ENCODE data around the gene RET.

The RET gene

DNA sequence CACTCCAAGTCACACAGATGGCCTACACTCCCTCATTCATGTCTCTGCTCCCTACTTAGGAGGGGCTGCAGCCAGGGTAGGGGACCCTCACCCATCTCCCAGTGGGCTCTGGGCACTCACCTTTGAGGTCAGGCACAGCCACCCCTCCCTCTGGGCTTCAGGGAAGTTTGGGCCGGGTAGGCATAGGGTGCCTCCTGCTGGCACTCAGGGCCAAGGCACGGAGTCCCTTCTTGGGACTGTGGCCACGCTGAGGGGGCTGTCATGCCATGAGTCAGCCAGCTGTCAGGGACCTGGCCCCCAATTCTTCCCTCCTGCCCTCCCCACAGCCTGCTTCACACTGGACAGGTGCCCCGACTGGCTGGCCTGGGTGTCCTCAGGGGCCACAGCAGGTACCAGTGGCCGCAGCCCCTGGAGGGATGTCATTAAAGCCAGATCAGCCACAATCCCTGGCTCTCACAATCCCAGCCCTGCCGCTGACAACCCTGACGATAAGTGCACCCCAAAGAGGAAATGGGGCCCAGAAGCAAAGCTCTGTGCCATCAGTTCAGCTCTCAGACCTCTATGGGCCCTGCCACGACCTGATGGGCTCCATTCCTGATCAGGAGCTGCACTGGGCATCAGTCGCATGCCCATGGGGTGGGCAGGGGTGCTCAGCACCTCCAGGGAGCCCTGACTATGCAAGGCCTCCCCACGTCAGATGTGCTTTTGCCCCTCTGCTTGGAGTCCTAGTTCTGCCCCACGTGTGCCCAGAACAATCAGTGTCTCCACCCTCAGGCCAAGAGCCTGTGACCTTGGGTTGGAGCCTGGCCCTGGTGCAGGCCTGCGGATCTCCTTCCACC is 34.1 kb upstream of the RET start:
- ATAC-seq (ENCODE audit: low read depth) (no peak), DNase-seq (ENCODE audit: low spot score) (peak; percentile 39)
- H3K9me3 ChIP-seq (ENCODE audit: severe bottlenecking), result no peaks in the 10 kb centered on the region
- no peaks in the 10 kb centered on the region for H3K27me3 ChIP-seq (ENCODE audit: insufficient read depth, poor library complexity, severe bottlenecking)
- H3K4me1 ChIP-seq (ENCODE audit: insufficient read depth, poor library complexity, severe bottlenecking), result no peaks in the 10 kb centered on the region
- H3K4me3 ChIP-seq (ENCODE audit: severe bottlenecking), result no peak overlapping the region
- no peaks in the 10 kb centered on the region for H3K36me3 ChIP-seq (ENCODE audit: low read depth)
- H3K27ac ChIP-seq (ENCODE audit: poor library complexity, severe bottlenecking), result no peak overlapping the region
- TF ChIP-seq, protein P1, sequence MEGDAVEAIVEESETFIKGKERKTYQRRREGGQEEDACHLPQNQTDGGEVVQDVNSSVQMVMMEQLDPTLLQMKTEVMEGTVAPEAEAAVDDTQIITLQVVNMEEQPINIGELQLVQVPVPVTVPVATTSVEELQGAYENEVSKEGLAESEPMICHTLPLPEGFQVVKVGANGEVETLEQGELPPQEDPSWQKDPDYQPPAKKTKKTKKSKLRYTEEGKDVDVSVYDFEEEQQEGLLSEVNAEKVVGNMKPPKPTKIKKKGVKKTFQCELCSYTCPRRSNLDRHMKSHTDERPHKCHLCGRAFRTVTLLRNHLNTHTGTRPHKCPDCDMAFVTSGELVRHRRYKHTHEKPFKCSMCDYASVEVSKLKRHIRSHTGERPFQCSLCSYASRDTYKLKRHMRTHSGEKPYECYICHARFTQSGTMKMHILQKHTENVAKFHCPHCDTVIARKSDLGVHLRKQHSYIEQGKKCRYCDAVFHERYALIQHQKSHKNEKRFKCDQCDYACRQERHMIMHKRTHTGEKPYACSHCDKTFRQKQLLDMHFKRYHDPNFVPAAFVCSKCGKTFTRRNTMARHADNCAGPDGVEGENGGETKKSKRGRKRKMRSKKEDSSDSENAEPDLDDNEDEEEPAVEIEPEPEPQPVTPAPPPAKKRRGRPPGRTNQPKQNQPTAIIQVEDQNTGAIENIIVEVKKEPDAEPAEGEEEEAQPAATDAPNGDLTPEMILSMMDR (IDR thresholded peaks at IDR 0.05; ENCODE audit: poor library complexity, severe bottlenecking), result no peak

DNA sequence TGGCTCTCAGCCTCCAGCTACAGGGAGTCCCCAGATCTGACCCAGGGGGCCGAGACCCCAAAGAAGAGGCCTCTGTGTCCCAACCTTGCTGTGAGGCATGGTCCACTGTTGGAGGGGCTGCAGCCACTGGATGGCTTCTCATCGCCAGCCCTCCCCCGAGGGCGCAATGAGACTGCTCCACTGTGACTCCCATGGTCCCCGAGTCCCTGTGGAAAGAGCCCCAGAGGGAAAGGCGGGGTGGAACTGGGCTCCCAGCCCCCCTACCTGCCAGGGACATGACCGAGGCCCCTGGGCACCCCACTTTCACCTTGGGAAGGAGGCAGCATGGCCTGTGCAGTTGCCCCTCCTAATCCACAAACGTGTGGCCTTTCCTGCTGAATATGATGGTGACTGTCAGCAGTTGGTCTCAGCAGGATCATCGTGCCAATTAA is 33.5 kb upstream of the RET start:
- TF ChIP-seq, protein P1 (IDR thresholded peaks at IDR 0.05; ENCODE audit: poor library complexity, severe bottlenecking), result no peak
- Histone ChIP-seq H3K36me3 (ENCODE audit: low read depth) (no peaks in the 10 kb centered on the region), H3K4me3 (ENCODE audit: severe bottlenecking) (no peak overlapping the region), H3K27ac (ENCODE audit: poor library complexity, severe bottlenecking) (no peak overlapping the region), H3K4me1 (ENCODE audit: insufficient read depth, poor library complexity, severe bottlenecking) (no peaks in the 10 kb centered on the region), H3K27me3 (ENCODE audit: insufficient read depth, poor library complexity, severe bottlenecking) (no peaks in the 10 kb centered on the region), H3K9me3 (ENCODE audit: severe bottlenecking) (no peaks in the 10 kb centered on the region)
- DNase-seq (ENCODE audit: low spot score) (peak; percentile 36), ATAC-seq (ENCODE audit: low read depth) (no peak)

DNA sequence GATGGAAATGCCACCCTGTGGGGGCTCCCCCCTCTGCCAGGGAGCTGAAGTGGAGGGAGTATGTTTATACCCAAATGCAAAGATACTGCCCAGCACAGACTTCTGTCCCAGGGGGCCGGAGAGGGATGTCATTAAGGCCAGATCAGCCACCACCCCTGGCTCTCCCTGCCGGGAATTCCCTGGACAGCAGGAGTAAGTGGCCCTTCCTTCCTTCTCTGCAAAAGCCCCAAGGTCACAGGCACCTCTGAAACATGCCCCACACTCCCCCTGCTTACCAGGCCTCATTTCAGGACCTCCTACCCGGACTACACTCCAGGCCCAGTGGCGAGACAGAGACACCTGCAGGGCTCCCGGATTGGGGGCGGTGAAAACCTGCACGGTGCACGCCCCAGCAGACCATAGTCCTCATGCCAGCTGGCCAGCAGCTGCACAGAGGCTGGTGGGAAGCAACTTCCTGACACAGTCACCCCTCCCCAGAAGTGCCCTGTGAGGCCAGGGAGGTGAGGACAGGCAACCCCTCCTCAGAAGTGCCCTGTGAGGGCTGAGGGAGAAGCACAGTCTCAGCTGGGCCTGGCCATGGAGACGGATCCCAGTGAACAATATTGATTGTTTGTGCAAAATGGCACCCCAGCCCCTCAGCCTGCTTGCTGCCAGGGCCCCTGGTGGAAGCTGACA is 33.0 kb upstream of the RET start:
- H3K36me3 ChIP-seq (ENCODE audit: low read depth), result no peaks in the 10 kb centered on the region
- peak; percentile 23 for DNase-seq (ENCODE audit: low spot score)
- H3K4me3 ChIP-seq (ENCODE audit: severe bottlenecking), result no peak overlapping the region
- H3K27me3 ChIP-seq (ENCODE audit: insufficient read depth, poor library complexity, severe bottlenecking), result no peaks in the 10 kb centered on the region
- no peak for ATAC-seq (ENCODE audit: low read depth)
- H3K27ac ChIP-seq (ENCODE audit: poor library complexity, severe bottlenecking), result no peak overlapping the region
- H3K4me1 ChIP-seq (ENCODE audit: insufficient read depth, poor library complexity, severe bottlenecking), result no peaks in the 10 kb centered on the region
- H3K9me3 ChIP-seq (ENCODE audit: severe bottlenecking), result no peaks in the 10 kb centered on the region
- TF ChIP-seq, protein P1 (IDR thresholded peaks at IDR 0.05; ENCODE audit: poor library complexity, severe bottlenecking), result no peak

DNA sequence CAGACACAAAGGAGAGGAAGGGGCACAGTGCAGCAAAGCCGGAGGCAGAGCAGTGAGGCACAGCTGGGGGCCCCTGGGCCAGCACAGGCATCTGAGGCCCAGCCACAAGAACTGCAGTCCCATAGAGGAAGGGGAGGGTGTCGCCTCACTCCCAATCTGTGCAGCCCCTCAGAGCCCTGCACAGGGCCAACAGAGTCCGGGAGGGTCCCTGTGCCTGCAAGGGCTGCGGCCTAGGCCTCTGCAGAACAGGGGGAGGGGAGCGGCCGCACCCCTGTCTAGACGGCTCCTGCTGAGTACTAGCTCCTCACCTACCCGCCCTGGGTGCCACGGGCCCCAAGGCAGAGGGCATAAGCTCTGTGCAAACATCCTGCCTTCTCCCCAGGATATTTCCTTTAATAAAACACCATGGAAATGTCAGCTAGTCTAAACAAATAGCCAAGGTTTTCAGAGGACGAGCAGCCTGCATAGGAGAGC is 32.4 kb upstream of the RET start:
- TF ChIP-seq, protein P1 (IDR thresholded peaks at IDR 0.05; ENCODE audit: poor library complexity, severe bottlenecking), result no peak
- DNase-seq (ENCODE audit: low spot score), result peak; percentile 28
- H3K4me1 ChIP-seq (ENCODE audit: insufficient read depth, poor library complexity, severe bottlenecking), result no peaks in the 10 kb centered on the region
- H3K27me3 ChIP-seq (ENCODE audit: insufficient read depth, poor library complexity, severe bottlenecking), result no peaks in the 10 kb centered on the region
- ATAC-seq (ENCODE audit: low read depth), result 0 out of 3 replicates have a peak, but pooled peaks have one; percentile 22
- H3K27ac ChIP-seq (ENCODE audit: poor library complexity, severe bottlenecking), result no peak overlapping the region
- no peaks in the 10 kb centered on the region for H3K9me3 ChIP-seq (ENCODE audit: severe bottlenecking)
- H3K4me3 ChIP-seq (ENCODE audit: severe bottlenecking), result no peak overlapping the region
- no peaks in the 10 kb centered on the region for H3K36me3 ChIP-seq (ENCODE audit: low read depth)

Data from RWPE2 (cell line).